GM18868 (cell line): Measurements from ENCODE around the gene F13A1.

Source experiments
- ATAC-seq: cut with Tn5 transposase; IDR thresholded peaks from one replicate; pipeline ENCODE4 v1.9.1; 2021; ENCODE audit warnings: mild to moderate bottlenecking, moderate library complexity; ENCODE audit not compliant: unreplicated experiment

The F13A1 gene

GRCh38 chr6:6105472-6106036 lies 214.9 kb downstream of the F13A1 start:
- ATAC-seq, result no peak
